ENCODE data around the gene SPARCL1. TPM values are rescaled to one million over a fixed set of nuclear protein-coding genes. Genes with fewer than 3 reads are reported as not detected.

The SPARCL1 gene
- total and polyA plus RNA-seq, 2 experiments from 2014 or later, result 1.5 to 2.4 TPM

DNA sequence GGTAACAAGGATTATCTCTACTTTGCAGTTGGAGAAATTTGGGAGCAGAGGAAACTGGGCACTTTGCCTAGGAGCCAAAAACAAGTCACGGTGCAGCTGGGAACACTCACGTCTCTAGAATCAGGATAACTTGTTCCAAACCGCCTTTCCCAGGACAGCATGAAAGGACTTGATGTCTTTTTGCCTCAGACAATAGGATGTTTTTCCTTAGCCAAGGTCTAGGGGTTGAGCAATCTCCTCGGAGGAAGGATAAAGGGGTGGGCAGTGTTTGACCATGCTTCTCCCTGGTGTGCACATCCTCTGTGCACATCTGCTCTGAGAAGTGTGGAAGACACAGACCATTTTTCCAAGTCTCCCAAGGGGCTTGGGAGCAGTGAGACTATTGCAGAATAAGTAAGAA is 1.7 kb upstream of the SPARCL1 start:
- DNase-seq (ENCODE audit: low spot score), result peak; percentile 17
- no peaks in the 10 kb centered on the region for H3K9me2 ChIP-seq (ENCODE audit: insufficient read depth)
- no peaks in the 10 kb centered on the region for H3K27me3 ChIP-seq (ENCODE audit: insufficient read depth)
- no peaks in the 10 kb centered on the region for H3K36me3 ChIP-seq (ENCODE audit: insufficient read depth)
- ATAC-seq, result no peak
- H3K27ac Mint-ChIP-seq, result no peak overlapping the region
- H3K27ac ChIP-seq (ENCODE audit: low read depth), result no peak overlapping the region
- H3K9me3 Mint-ChIP-seq, result no peaks in the 10 kb centered on the region
- no peak overlapping the region for H3K4me3 Mint-ChIP-seq
- peaks cover 33% of the 10 kb centered on the region for H3K4me1 Mint-ChIP-seq
- peaks cover under 1% of the 10 kb centered on the region; the same call in 1 of the 3 replicates for H3K36me3 Mint-ChIP-seq (ENCODE audit: low read depth)
- H3K79me2 ChIP-seq (replicated peaks; ENCODE audit: insufficient read depth), result no peaks in the 10 kb centered on the region
- no peaks in the 10 kb centered on the region for H4K20me1 ChIP-seq (replicated peaks; ENCODE audit: insufficient read depth)
- H3K4me2 ChIP-seq, result no peak overlapping the region
- no peaks in the 10 kb centered on the region for H3F3A ChIP-seq (replicated peaks; ENCODE audit: low read depth)
- H3K4me3 ChIP-seq, result no peak overlapping the region
- TF ChIP-seq EZH2phosphoT487 (IDR thresholded peaks at IDR 0.05; ENCODE audit: unreplicated experiment) (no peak), EZH2 (IDR thresholded peaks at IDR 0.05; ENCODE audit: low read depth, unreplicated experiment) (no peak), ZNF114 (CRISPR knock-in tag; IDR thresholded peaks at IDR 0.05) (no peak), STAT1 (IDR thresholded peaks at IDR 0.05; ENCODE audit: unreplicated experiment) (no peak), NANOG (IDR thresholded peaks at IDR 0.05; ENCODE audit: borderline replicate concordance) (no peak), CREB1 (CRISPR knock-in tag; IDR thresholded peaks at IDR 0.05; ENCODE audit: low read depth) (no peak), POLR2AphosphoS5 (IDR thresholded peaks at IDR 0.05; ENCODE audit: low read depth) (no peak), JUNB (IDR thresholded peaks at IDR 0.05; ENCODE audit: unreplicated experiment) (no peak), ZNF331 (CRISPR knock-in tag; IDR thresholded peaks at IDR 0.05; ENCODE audit: low read depth) (no peak)
- TF ChIP-seq, protein P1, sequence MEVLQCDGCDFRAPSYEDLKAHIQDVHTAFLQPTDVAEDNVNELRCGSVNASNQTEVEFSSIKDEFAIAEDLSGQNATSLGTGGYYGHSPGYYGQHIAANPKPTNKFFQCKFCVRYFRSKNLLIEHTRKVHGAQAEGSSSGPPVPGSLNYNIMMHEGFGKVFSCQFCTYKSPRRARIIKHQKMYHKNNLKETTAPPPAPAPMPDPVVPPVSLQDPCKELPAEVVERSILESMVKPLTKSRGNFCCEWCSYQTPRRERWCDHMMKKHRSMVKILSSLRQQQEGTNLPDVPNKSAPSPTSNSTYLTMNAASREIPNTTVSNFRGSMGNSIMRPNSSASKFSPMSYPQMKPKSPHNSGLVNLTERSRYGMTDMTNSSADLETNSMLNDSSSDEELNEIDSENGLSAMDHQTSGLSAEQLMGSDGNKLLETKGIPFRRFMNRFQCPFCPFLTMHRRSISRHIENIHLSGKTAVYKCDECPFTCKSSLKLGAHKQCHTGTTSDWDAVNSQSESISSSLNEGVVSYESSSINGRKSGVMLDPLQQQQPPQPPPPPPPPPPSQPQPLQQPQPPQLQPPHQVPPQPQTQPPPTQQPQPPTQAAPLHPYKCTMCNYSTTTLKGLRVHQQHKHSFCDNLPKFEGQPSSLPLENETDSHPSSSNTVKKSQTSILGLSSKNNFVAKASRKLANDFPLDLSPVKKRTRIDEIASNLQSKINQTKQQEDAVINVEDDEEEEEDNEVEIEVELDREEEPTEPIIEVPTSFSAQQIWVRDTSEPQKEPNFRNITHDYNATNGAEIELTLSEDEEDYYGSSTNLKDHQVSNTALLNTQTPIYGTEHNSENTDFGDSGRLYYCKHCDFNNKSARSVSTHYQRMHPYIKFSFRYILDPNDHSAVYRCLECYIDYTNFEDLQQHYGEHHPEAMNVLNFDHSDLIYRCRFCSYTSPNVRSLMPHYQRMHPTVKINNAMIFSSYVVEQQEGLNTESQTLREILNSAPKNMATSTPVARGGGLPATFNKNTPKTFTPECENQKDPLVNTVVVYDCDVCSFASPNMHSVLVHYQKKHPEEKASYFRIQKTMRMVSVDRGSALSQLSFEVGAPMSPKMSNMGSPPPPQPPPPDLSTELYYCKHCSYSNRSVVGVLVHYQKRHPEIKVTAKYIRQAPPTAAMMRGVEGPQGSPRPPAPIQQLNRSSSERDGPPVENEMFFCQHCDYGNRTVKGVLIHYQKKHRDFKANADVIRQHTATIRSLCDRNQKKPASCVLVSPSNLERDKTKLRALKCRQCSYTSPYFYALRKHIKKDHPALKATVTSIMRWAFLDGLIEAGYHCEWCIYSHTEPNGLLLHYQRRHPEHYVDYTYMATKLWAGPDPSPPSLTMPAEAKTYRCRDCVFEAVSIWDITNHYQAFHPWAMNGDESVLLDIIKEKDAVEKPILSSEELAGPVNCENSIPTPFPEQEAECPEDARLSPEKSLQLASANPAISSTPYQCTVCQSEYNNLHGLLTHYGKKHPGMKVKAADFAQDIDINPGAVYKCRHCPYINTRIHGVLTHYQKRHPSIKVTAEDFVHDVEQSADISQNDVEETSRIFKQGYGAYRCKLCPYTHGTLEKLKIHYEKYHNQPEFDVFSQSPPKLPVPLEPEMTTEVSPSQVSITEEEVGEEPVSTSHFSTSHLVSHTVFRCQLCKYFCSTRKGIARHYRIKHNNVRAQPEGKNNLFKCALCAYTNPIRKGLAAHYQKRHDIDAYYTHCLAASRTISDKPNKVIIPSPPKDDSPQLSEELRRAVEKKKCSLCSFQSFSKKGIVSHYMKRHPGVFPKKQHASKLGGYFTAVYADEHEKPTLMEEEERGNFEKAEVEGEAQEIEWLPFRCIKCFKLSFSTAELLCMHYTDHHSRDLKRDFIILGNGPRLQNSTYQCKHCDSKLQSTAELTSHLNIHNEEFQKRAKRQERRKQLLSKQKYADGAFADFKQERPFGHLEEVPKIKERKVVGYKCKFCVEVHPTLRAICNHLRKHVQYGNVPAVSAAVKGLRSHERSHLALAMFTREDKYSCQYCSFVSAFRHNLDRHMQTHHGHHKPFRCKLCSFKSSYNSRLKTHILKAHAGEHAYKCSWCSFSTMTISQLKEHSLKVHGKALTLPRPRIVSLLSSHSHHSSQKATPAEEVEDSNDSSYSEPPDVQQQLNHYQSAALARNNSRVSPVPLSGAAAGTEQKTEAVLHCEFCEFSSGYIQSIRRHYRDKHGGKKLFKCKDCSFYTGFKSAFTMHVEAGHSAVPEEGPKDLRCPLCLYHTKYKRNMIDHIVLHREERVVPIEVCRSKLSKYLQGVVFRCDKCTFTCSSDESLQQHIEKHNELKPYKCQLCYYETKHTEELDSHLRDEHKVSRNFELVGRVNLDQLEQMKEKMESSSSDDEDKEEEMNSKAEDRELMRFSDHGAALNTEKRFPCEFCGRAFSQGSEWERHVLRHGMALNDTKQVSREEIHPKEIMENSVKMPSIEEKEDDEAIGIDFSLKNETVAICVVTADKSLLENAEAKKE (CRISPR knock-in tag; IDR thresholded peaks at IDR 0.05), result no peak
- TF ChIP-seq, protein P2, sequence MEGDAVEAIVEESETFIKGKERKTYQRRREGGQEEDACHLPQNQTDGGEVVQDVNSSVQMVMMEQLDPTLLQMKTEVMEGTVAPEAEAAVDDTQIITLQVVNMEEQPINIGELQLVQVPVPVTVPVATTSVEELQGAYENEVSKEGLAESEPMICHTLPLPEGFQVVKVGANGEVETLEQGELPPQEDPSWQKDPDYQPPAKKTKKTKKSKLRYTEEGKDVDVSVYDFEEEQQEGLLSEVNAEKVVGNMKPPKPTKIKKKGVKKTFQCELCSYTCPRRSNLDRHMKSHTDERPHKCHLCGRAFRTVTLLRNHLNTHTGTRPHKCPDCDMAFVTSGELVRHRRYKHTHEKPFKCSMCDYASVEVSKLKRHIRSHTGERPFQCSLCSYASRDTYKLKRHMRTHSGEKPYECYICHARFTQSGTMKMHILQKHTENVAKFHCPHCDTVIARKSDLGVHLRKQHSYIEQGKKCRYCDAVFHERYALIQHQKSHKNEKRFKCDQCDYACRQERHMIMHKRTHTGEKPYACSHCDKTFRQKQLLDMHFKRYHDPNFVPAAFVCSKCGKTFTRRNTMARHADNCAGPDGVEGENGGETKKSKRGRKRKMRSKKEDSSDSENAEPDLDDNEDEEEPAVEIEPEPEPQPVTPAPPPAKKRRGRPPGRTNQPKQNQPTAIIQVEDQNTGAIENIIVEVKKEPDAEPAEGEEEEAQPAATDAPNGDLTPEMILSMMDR (conservative IDR thresholded peaks at IDR 0.05; ENCODE audit: low read depth in 2 of 2), result no peak
- TF ChIP-seq, protein P3, sequence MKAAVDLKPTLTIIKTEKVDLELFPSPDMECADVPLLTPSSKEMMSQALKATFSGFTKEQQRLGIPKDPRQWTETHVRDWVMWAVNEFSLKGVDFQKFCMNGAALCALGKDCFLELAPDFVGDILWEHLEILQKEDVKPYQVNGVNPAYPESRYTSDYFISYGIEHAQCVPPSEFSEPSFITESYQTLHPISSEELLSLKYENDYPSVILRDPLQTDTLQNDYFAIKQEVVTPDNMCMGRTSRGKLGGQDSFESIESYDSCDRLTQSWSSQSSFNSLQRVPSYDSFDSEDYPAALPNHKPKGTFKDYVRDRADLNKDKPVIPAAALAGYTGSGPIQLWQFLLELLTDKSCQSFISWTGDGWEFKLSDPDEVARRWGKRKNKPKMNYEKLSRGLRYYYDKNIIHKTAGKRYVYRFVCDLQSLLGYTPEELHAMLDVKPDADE (IDR thresholded peaks at IDR 0.05), result no peak
- TF ChIP-seq, protein P4, sequence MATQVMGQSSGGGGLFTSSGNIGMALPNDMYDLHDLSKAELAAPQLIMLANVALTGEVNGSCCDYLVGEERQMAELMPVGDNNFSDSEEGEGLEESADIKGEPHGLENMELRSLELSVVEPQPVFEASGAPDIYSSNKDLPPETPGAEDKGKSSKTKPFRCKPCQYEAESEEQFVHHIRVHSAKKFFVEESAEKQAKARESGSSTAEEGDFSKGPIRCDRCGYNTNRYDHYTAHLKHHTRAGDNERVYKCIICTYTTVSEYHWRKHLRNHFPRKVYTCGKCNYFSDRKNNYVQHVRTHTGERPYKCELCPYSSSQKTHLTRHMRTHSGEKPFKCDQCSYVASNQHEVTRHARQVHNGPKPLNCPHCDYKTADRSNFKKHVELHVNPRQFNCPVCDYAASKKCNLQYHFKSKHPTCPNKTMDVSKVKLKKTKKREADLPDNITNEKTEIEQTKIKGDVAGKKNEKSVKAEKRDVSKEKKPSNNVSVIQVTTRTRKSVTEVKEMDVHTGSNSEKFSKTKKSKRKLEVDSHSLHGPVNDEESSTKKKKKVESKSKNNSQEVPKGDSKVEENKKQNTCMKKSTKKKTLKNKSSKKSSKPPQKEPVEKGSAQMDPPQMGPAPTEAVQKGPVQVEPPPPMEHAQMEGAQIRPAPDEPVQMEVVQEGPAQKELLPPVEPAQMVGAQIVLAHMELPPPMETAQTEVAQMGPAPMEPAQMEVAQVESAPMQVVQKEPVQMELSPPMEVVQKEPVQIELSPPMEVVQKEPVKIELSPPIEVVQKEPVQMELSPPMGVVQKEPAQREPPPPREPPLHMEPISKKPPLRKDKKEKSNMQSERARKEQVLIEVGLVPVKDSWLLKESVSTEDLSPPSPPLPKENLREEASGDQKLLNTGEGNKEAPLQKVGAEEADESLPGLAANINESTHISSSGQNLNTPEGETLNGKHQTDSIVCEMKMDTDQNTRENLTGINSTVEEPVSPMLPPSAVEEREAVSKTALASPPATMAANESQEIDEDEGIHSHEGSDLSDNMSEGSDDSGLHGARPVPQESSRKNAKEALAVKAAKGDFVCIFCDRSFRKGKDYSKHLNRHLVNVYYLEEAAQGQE (IDR thresholded peaks at IDR 0.05; ENCODE audit: unreplicated experiment), result no peak
- H2AFZ ChIP-seq, result peak overlapping the region; percentile 87; the same call in 1 of the 2 replicates
- H3K27me3 Mint-ChIP-seq (ENCODE audit: insufficient read depth, low read depth, poor library complexity), result peaks cover 2% of the 10 kb centered on the region
- H3K4me1 ChIP-seq (ENCODE audit: insufficient read depth), result peaks cover 39% of the 10 kb centered on the region
